Gastrocnemius medialis (tissue), 4 donors: ENCODE data around the gene ST8SIA6.

Experiments used
- CTCF ChIP-seq, 5 experiments: fragments of 450-650 bp in 3 of 5; fragments of 200-600 bp in 2 of 5; sonication (generic) in 2 of 5; IDR thresholded peaks in 4 of 5; conservative IDR thresholded peaks in 1 of 5; 1 replicate in 4 of 5; 2 replicates in 1 of 5; pipeline ENCODE4 v1.5.1; 2016 to 2019; ENCODE audit warnings: antibody characterized with exemption in 5 of 5, mild to moderate bottlenecking in 3 of 5, moderate library complexity in 3 of 5
- POLR2A ChIP-seq, 2 donors: fragments of 450-650 bp; IDR thresholded peaks; one replicate each; pipeline ENCODE4 v1.6.1; 2017; ENCODE audit warnings: antibody characterized with exemption in 2 of 2, mild to moderate bottlenecking in 2 of 2, moderate library complexity in 2 of 2

- TF ChIP-seq CTCF (IDR thresholded peaks at IDR 0.05 in 4 of 5, conservative IDR thresholded peaks at IDR 0.05 in 1 of 5) (peak; percentile 47 to 82 (median 60)), POLR2A (IDR thresholded peaks at IDR 0.05) (no peak)
Observed at GRCh38 chr10:17430647-17431355, 23.6 kb downstream of the ST8SIA6 start.
